Mesodermal cell (in vitro differentiated cells): ENCODE data around the gene TRAF5.
"Not testable (repeated sequence)": the region's sequence is repeated elsewhere in the genome, so short reads cannot be mapped to it uniquely, and the experiment has no call there.

Source experiments
- H3K27ac ChIP-seq: 2 replicates; pipeline ENCODE4 v1.7.0; 2013; ENCODE audit warnings: mild to moderate bottlenecking, low read depth, low read length, moderate library complexity; ENCODE audit not compliant: severe bottlenecking
- H3K36me3 ChIP-seq: 2 replicates; pipeline ENCODE4 v1.7.1; 2013; ENCODE audit warnings: mild to moderate bottlenecking, low read length, moderate library complexity; ENCODE audit not compliant: control insufficient read depth, insufficient read depth
- H3K4me1 ChIP-seq: one replicate; pipeline ENCODE4 v1.7.1; 2013; ENCODE audit warnings: mild to moderate bottlenecking, low read length; ENCODE audit not compliant: insufficient read depth, control insufficient read depth, poor library complexity, severe bottlenecking
- H3K4me3 ChIP-seq: 2 replicates; pipeline ENCODE4 v1.7.0; 2013; ENCODE audit warnings: low read length, control low read depth, mild to moderate bottlenecking; ENCODE audit not compliant: insufficient read depth, poor library complexity, severe bottlenecking; ENCODE audit errors: extremely low read depth
- H3K9me3 ChIP-seq: 2 replicates; pipeline ENCODE4 v1.7.1; 2013; ENCODE audit warnings: mild to moderate bottlenecking, low read length, moderate library complexity; ENCODE audit not compliant: control insufficient read depth
- WGBS, 2 experiments: methylation state at CpG; one replicate each; pipeline ENCODE4 v1.1.5; 2013; ENCODE audit warnings: missing lambda C conversion rate in 2 of 2; ENCODE audit not compliant: insufficient coverage in 2 of 2; 5-methylcytosine and 5-hydroxymethylcytosine counted together

TRAF5 gene

GRCh38 chr1:211309617-211310016 lies 17.0 kb upstream of the TRAF5 start:
- H3K4me3 ChIP-seq: no peak overlapping the region
- peaks cover 23% of the 10 kb centered on the region for H3K36me3 ChIP-seq
- 69 to 93% methylated on average over 3 of the region's 3 CpGs for WGBS, 2 experiments
- no peaks in the 10 kb centered on the region for H3K9me3 ChIP-seq
- no peak overlapping the region for H3K27ac ChIP-seq
- H3K4me1 ChIP-seq: no peaks in the 10 kb centered on the region

GRCh38 chr1:211313392-211313791 lies 13.2 kb upstream of the TRAF5 start:
- H3K27ac ChIP-seq: no peak overlapping the region
- H3K4me3 ChIP-seq: no peak overlapping the region
- H3K36me3 ChIP-seq: peaks cover 22% of the 10 kb centered on the region
- H3K9me3 ChIP-seq: no peaks in the 10 kb centered on the region
- 95 to 100% methylated on average over 10 to 11 of the region's 11 CpGs for WGBS, 2 experiments
- H3K4me1 ChIP-seq: no peaks in the 10 kb centered on the region

GRCh38 chr1:211318576-211319280 lies 7.9 kb upstream of the TRAF5 start:
- Histone ChIP-seq H3K4me1 (no peaks in the 10 kb centered on the region), H3K4me3 (no peak overlapping the region), H3K27ac (no peak overlapping the region), H3K36me3 (peaks cover 4% of the 10 kb centered on the region), H3K9me3 (no peaks in the 10 kb centered on the region)

- Histone ChIP-seq H3K9me3 (no peaks in the 10 kb centered on the region), H3K36me3 (peaks cover 4% of the 10 kb centered on the region), H3K4me1 (no peaks in the 10 kb centered on the region), H3K27ac (no peak overlapping the region), H3K4me3 (no peak overlapping the region)
These were observed 6.7 kb upstream of the TRAF5 start for GRCh38 chr1:211319892-211320291.

GRCh38 chr1:211320980-211321379 lies 5.7 kb upstream of the TRAF5 start:
- H3K4me1 ChIP-seq: no peaks in the 10 kb centered on the region
- H3K27ac ChIP-seq: no peak overlapping the region
- no peaks in the 10 kb centered on the region for H3K9me3 ChIP-seq
- WGBS, 2 experiments: no CpG with 5 or more reads among the region's 4 CpGs
- H3K4me3 ChIP-seq: no peak overlapping the region
- no peaks in the 10 kb centered on the region for H3K36me3 ChIP-seq

GRCh38 chr1:211321646-211322045 lies 5.0 kb upstream of the TRAF5 start:
- H3K9me3 ChIP-seq, H3K36me3 ChIP-seq, H3K27ac ChIP-seq, H3K4me3 ChIP-seq, H3K4me1 ChIP-seq: not testable (repeated sequence)
- no CpG with 5 or more reads among the region's 7 CpGs for WGBS, 2 experiments

GRCh38 chr1:211323156-211324063 lies 3.2 kb upstream of the TRAF5 start:
- H3K9me3 ChIP-seq: no peaks in the 10 kb centered on the region
- H3K36me3 ChIP-seq: no peaks in the 10 kb centered on the region
- no peak overlapping the region for H3K27ac ChIP-seq
- peaks cover 8% of the 10 kb centered on the region for H3K4me1 ChIP-seq
- H3K4me3 ChIP-seq: no peak overlapping the region
- 4 to 33% methylated on average over 5 of the region's 9 CpGs for WGBS, 2 experiments

- Histone ChIP-seq H3K27ac (no peak overlapping the region), H3K4me3 (no peak overlapping the region), H3K36me3 (no peaks in the 10 kb centered on the region), H3K4me1 (peaks cover 8% of the 10 kb centered on the region), H3K9me3 (no peaks in the 10 kb centered on the region)
- WGBS, 2 experiments: 90 to 94% methylated on average over 2 to 5 of the region's 12 CpGs
These were observed 1.4 kb upstream of the TRAF5 start for GRCh38 chr1:211324992-211325775.

- H3K4me3 ChIP-seq: peak overlapping the region; percentile 68
These were observed 499 bp upstream of the TRAF5 start for GRCh38 chr1:211326140-211326527.

GRCh38 chr1:211327346-211327921 lies 801 bp downstream of the TRAF5 start:
- no peaks in the 10 kb centered on the region for H3K36me3 ChIP-seq
- no peaks in the 10 kb centered on the region for H3K9me3 ChIP-seq
- H3K27ac ChIP-seq: no peak overlapping the region
- WGBS, 2 experiments: 14 to 16% methylated on average over 9 to 11 of the region's 16 CpGs
- peaks cover 8% of the 10 kb centered on the region for H3K4me1 ChIP-seq
- H3K4me3 ChIP-seq: peak overlapping the region; percentile 68

More at GRCh38 chr1:211326140-211326527, 499 bp upstream of the TRAF5 start:
- Histone ChIP-seq H3K27ac (no peak overlapping the region), H3K9me3 (no peaks in the 10 kb centered on the region), H3K36me3 (no peaks in the 10 kb centered on the region), H3K4me1 (peaks cover 8% of the 10 kb centered on the region)
- 91 to 98% methylated on average over 5 to 8 of the region's 8 CpGs for WGBS, 2 experiments
